Measurements from ENCODE around the gene KRT7.

The KRT7 gene

DNA sequence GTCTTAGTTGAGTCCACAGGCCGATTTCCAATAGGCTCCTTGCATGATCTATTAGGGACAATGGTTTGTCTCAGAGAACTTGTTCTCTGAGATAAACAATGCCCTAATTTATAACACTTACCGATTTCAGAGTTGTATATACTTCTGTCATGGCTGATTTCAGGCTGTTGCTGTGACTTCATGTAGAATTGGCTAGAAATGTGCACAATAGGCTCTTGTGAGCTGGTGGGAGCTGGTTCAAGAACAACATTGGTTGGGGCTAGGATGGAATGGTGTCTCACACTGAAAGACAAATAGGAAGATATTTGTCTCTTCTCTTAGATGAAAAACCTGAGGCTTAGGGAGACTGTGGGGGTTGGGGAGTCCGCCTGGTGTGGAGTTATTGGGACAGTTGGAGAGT lies 34.7 kb downstream of the KRT7 start:
- Histone ChIP-seq H3K27me3 (ENCODE audit: control insufficient read depth in 2 of 2, insufficient read depth in 2 of 2, low read length in 2 of 2) (no peaks in the 10 kb centered on the region), H3K9me3 (ENCODE audit: control insufficient read depth in 2 of 2, low read length in 2 of 2) (no peaks in the 10 kb centered on the region), H3K4me1 (ENCODE audit: control insufficient read depth in 2 of 2, insufficient read depth in 2 of 2, low read length in 2 of 2) (no peaks in the 10 kb centered on the region), H3K4me3 (ENCODE audit: low read length in 2 of 2) (no peak overlapping the region), H3K27ac (ENCODE audit: low read depth in 2 of 2, low read length in 2 of 2) (no peak overlapping the region), H3K9ac (ENCODE audit: low read depth in 1 of 2, low read length in 2 of 2) (no peak overlapping the region), H3K36me3 (ENCODE audit: control insufficient read depth in 2 of 2, insufficient read depth in 2 of 2, low read length in 2 of 2) (no peaks in the 10 kb centered on the region)

DNA sequence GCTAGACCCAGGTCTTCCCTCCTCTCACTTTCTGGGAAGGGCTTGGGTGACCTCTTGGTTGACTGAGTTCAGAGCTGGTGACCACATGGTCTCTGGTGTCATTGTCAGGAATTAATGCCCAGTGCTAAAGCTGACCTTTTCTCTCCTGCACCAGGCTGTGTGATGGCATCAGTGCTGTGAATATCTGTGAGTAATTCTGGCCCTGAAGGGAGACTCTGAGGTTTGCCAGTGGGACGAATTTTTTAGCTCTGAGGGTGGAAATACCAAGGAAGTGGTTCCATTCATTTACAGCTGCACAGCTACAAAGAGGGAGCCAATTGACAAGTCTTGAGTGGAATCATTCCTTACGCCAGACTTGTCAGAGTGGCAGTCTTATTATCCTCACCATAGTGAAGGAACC lies 35.2 kb downstream of the KRT7 start:
- Histone ChIP-seq H3K27ac (ENCODE audit: low read depth in 2 of 2, low read length in 2 of 2) (no peak overlapping the region), H3K9ac (ENCODE audit: low read depth in 1 of 2, low read length in 2 of 2) (no peak overlapping the region), H3K4me3 (ENCODE audit: low read length in 2 of 2) (no peak overlapping the region), H3K9me3 (ENCODE audit: control insufficient read depth in 2 of 2, low read length in 2 of 2) (no peaks in the 10 kb centered on the region), H3K36me3 (ENCODE audit: control insufficient read depth in 2 of 2, insufficient read depth in 2 of 2, low read length in 2 of 2) (no peaks in the 10 kb centered on the region), H3K4me1 (ENCODE audit: control insufficient read depth in 2 of 2, insufficient read depth in 2 of 2, low read length in 2 of 2) (no peaks in the 10 kb centered on the region), H3K27me3 (ENCODE audit: control insufficient read depth in 2 of 2, insufficient read depth in 2 of 2, low read length in 2 of 2) (no peaks in the 10 kb centered on the region)

DNA sequence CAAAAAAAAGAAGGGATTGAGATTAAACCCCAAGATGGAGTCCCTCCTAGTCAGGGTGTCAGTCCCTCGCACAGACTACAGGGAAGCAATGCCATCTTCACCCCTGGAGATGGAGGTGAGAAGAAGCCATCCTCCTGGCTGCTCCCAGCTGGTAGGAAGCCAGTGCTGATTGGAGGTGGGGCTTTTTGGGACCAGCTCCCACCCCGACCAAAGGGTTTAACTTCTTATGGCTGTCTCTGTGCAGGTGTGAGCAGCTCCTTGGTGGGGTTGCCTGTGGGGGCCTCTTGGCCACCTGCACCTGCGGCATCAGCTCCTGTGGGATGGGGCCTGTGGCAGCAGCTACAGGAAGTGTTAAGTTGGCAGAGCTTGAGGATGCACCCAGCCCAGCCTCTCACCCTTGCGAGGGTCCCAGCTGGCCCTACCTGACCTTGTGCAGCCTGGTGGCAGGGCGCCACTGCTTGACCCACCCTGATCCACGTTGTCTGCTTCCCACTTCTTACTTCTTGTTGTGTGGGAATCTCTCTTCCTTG lies 37.6 kb downstream of the KRT7 start:
- no peaks in the 10 kb centered on the region for H3K9me3 ChIP-seq (ENCODE audit: control insufficient read depth in 2 of 2, low read length in 2 of 2)

DNA sequence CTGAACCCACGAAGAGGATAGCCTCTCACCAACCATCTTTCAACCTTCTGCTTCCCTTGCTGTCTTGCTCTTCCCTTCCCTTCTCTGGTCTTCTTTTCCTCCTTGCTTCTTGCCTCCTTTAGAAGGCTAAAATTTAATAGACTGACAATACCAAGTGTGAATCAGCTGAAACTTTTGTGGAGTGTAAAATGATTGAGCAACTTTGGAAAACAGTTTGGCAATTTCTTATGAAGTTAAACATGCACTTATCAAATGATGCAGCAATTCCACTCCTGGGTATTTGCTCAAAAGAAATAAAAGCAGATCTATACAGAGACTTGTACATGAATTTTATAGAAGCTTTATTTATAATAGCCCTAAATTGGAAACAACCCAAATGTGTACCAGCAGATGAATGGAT lies 38.1 kb downstream of the KRT7 start:
- Histone ChIP-seq H3K9ac (ENCODE audit: low read depth in 1 of 2, low read length in 2 of 2) (no peak overlapping the region), H3K9me3 (ENCODE audit: control insufficient read depth in 2 of 2, low read length in 2 of 2) (no peaks in the 10 kb centered on the region), H3K4me1 (ENCODE audit: control insufficient read depth in 2 of 2, insufficient read depth in 2 of 2, low read length in 2 of 2) (no peaks in the 10 kb centered on the region), H3K36me3 (ENCODE audit: control insufficient read depth in 2 of 2, insufficient read depth in 2 of 2, low read length in 2 of 2) (no peaks in the 10 kb centered on the region), H3K27ac (ENCODE audit: low read depth in 2 of 2, low read length in 2 of 2) (no peak overlapping the region), H3K27me3 (ENCODE audit: control insufficient read depth in 2 of 2, insufficient read depth in 2 of 2, low read length in 2 of 2) (peaks cover 0 to 11% of the 10 kb centered on the region in 2 donors), H3K4me3 (ENCODE audit: low read length in 2 of 2) (no peak overlapping the region)

More for the DNA sequence above, 37.6 kb downstream of the KRT7 start:
- Histone ChIP-seq H3K4me1 (ENCODE audit: control insufficient read depth in 2 of 2, insufficient read depth in 2 of 2, low read length in 2 of 2) (no peaks in the 10 kb centered on the region), H3K4me3 (ENCODE audit: low read length in 2 of 2) (no peak overlapping the region), H3K36me3 (ENCODE audit: control insufficient read depth in 2 of 2, insufficient read depth in 2 of 2, low read length in 2 of 2) (no peaks in the 10 kb centered on the region), H3K27ac (ENCODE audit: low read depth in 2 of 2, low read length in 2 of 2) (no peak overlapping the region), H3K27me3 (ENCODE audit: control insufficient read depth in 2 of 2, insufficient read depth in 2 of 2, low read length in 2 of 2) (peaks cover 0 to 7% of the 10 kb centered on the region in 2 donors), H3K9ac (ENCODE audit: low read depth in 1 of 2, low read length in 2 of 2) (no peak overlapping the region)

DNA sequence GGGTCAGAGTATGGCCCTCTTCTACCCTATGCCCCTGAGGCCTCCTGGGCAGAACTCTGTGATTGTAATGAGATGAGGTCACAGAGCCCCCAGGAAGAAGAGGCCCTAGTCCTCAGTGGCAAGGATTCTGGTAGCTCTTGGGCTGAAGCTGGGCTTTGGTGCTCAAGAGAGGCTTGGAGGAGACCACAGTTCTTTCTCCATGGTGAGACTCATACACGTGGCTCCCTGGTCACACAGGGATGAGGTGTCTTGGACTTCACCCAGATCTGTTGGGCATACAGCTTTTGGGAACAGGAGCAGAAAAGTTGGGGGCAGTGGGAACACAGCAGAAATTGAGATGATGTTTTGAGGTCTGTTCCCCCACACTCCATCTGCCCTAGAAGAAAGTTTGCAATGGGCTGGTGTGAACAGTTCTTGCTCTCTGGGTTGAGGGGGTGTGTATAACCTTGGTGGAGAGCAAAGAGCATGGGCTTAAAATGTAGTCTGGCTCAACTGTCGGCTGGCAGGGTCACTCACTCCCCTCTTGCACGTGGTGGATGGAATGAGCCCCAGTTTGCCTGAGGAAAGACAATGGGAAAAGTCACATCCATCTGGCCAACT lies 41.6 kb downstream of the KRT7 start, which contains the start of gene KRT86:
TSS of gene KRT86 (plus strand) at position 125 of the 600 bp plus-strand sequence. CDS start 27,272 bp downstream, outside the sequence.
- Histone ChIP-seq H3K4me3 (ENCODE audit: low read length in 2 of 2) (no peak within 1 kb of the TSS), H3K9me3 (ENCODE audit: control insufficient read depth in 2 of 2, low read length in 2 of 2) (no peaks in the 10 kb centered on the region), H3K27ac (ENCODE audit: low read depth in 2 of 2, low read length in 2 of 2) (no peak within 1 kb of the TSS), H3K27me3 (ENCODE audit: control insufficient read depth in 2 of 2, insufficient read depth in 2 of 2, low read length in 2 of 2) (peaks cover 8 to 15% of the 10 kb centered on the region in 2 donors), H3K4me1 (ENCODE audit: control insufficient read depth in 2 of 2, insufficient read depth in 2 of 2, low read length in 2 of 2) (peaks cover 2 to 5% of the 10 kb centered on the region in 2 donors), H3K36me3 (ENCODE audit: control insufficient read depth in 2 of 2, insufficient read depth in 2 of 2, low read length in 2 of 2) (no peaks in the 10 kb centered on the region), H3K9ac (ENCODE audit: low read depth in 1 of 2, low read length in 2 of 2) (no peak within 1 kb of the TSS)

DNA sequence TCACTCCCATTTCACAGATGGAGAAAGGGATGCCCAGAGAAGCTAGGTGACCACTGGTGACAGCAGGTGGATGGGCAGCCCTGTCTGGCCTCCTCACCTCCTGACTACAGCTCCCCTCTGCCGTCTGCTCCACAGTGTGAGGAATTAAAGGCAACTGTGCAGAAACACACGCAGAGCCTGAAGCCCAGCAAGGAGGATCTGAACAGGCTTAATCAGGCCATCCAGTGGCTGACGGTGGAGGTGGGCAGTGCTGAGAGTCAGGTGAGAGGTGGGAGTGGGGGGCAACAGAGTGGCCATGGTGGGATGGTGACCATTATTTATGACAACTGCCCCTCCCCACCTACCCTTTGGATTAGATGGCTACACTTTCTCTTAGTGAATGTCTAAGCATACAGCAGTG lies 42.6 kb downstream of the KRT7 start:
- no peaks in the 10 kb centered on the region for H3K9me3 ChIP-seq (ENCODE audit: control insufficient read depth in 2 of 2, low read length in 2 of 2)
- H3K27me3 ChIP-seq (ENCODE audit: control insufficient read depth in 2 of 2, insufficient read depth in 2 of 2, low read length in 2 of 2) = peaks cover 8 to 15% of the 10 kb centered on the region in 2 donors
- no peaks in the 10 kb centered on the region for H3K36me3 ChIP-seq (ENCODE audit: control insufficient read depth in 2 of 2, insufficient read depth in 2 of 2, low read length in 2 of 2)
- H3K9ac ChIP-seq (ENCODE audit: low read depth in 1 of 2, low read length in 2 of 2) = no peak overlapping the region
- H3K27ac ChIP-seq (ENCODE audit: low read depth in 2 of 2, low read length in 2 of 2) = no peak overlapping the region
- peaks cover 2 to 5% of the 10 kb centered on the region in 2 donors for H3K4me1 ChIP-seq (ENCODE audit: control insufficient read depth in 2 of 2, insufficient read depth in 2 of 2, low read length in 2 of 2)
- no peak overlapping the region for H3K4me3 ChIP-seq (ENCODE audit: low read length in 2 of 2)

DNA sequence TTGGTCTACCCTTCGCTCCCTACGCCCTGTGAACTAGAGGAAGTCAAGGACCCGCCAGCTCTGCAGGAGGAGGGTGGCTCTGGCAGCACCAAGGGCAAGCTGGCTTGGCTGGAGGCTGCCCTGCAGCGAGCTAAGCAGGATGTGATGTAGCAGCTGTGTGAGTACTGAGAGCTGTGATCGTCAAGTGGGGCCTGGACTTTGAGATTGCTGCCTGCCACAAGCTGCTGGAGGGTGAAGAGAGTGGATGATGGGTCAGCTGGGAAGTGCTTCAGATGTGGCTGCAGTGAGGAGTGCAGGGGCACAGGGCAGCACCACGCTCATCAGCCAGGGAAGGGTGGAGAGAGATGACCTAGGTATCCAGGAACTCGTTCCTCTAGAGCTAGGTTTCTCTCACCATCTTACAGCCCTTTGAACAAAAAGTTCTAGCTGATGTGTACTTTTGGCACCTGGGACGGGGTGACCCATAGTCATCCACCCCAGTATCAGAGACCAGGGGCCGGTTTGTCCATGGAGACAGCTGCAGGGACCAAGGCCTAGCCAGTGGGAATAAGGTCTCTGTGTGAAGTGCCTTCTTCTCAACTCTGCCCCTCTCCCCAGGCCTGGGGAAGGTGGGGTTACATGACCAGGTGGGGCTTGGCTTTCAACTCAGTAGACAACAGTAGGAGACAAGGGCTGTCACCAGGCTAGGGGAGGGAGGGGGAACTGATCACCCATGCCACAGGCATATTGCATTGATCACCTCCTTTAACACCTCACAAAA lies 44.6 kb downstream of the KRT7 start:
- no peak overlapping the region for H3K27ac ChIP-seq (ENCODE audit: low read depth in 2 of 2, low read length in 2 of 2)
- H3K9ac ChIP-seq (ENCODE audit: low read depth in 1 of 2, low read length in 2 of 2) = no peak overlapping the region
- H3K4me3 ChIP-seq (ENCODE audit: low read length in 2 of 2) = no peak overlapping the region
- H3K27me3 ChIP-seq (ENCODE audit: control insufficient read depth in 2 of 2, insufficient read depth in 2 of 2, low read length in 2 of 2) = peaks cover 8 to 16% of the 10 kb centered on the region in 2 donors
- no peaks in the 10 kb centered on the region for H3K9me3 ChIP-seq (ENCODE audit: control insufficient read depth in 2 of 2, low read length in 2 of 2)
- peaks cover 2 to 8% of the 10 kb centered on the region in 2 donors for H3K4me1 ChIP-seq (ENCODE audit: control insufficient read depth in 2 of 2, insufficient read depth in 2 of 2, low read length in 2 of 2)
- H3K36me3 ChIP-seq (ENCODE audit: control insufficient read depth in 2 of 2, insufficient read depth in 2 of 2, low read length in 2 of 2) = no peaks in the 10 kb centered on the region

DNA sequence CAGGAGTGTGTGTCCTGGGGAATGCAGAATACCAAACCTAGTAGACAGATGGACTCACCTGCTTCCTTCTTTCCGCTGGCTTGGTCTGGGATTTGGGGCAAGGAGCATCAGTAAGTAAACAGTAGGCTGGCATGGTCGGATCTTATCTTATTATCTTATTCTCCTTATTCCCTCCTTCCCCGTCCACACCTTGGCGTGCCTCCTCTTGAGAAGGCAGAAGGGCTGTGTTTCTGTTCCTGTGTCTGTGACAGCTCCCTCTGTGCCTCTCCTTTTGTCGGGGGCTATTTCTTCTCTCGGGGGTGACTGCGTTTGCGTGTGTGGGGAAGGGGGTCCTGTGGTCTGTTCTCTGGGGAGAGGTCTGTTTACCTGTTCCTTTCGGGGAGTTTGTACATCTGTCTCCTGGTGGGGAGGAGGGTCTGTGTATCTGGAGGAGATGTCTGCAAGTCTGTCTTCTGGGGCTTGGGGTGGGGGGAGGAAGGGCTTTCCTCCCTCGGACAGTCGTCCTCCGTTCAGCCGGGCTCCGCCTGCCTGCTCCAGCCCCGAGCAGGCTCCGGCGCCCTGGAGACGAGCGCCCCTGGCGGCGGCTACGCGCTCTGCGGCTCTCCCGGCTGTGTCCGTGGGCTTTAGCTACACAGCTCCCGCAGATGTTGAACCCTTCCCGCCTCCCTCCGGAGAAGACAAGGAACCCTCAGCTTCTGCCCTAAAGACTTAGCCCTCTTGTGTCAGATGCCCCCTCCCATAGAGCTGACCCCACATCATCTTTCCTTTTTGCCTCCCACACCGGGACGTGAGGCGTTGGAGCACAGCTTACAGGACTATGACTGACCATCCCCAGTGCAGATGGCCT lies 45.8 kb downstream of the KRT7 start:
- Histone ChIP-seq H3K9me3 (ENCODE audit: control insufficient read depth in 2 of 2, low read length in 2 of 2) (no peaks in the 10 kb centered on the region), H3K27me3 (ENCODE audit: control insufficient read depth in 2 of 2, insufficient read depth in 2 of 2, low read length in 2 of 2) (peaks cover 8 to 17% of the 10 kb centered on the region in 2 donors), H3K9ac (ENCODE audit: low read depth in 1 of 2, low read length in 2 of 2) (peak overlapping the region in 1 of 2 donors; percentile 42), H3K27ac (ENCODE audit: low read depth in 2 of 2, low read length in 2 of 2) (no peak overlapping the region), H3K36me3 (ENCODE audit: control insufficient read depth in 2 of 2, insufficient read depth in 2 of 2, low read length in 2 of 2) (no peaks in the 10 kb centered on the region), H3K4me3 (ENCODE audit: low read length in 2 of 2) (no peak overlapping the region), H3K4me1 (ENCODE audit: control insufficient read depth in 2 of 2, insufficient read depth in 2 of 2, low read length in 2 of 2) (peaks cover 2 to 8% of the 10 kb centered on the region in 2 donors)

DNA sequence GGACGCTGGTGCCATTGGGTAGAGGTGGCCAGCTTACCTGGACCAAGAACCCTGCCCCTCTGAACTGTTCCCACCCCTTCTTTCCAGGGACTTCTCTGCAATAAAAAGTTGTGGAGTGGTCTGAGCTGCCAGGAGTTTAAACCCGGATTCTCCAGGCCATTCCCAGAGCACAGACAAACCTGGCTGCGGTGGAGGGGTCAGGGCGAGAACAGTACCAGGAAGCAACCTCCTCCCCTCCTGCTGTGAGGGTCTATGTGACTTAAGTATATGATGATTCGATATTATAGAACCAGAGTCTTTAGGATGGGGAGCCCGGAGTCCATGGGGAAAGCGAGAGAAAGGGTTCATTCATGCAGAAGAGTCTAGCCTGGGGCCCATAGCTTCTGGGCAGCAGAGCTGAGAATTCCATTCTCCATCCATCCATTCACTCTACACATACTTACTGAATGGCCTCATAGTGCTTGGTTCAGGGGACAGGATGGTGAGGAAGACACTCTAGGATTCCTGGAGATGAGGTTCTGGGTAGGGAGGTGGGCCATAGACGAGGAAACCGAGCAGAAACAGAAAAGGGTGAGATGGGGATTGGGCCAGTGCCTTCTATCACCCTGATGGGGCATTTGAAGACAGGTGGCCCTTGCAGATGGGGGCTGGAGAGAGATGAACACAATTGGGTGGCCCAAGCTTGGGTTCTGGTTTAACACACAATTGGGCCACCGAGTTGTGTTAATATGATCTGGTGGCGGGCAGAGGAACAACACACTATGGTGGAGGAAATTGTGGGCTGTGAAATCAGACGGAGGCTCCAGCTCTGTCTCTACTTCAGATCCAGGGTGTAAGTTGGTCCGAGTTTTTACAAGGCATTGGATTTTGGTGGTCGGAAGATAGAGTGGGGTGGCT lies 46.6 kb downstream of the KRT7 start:
- H3K36me3 ChIP-seq (ENCODE audit: control insufficient read depth in 2 of 2, insufficient read depth in 2 of 2, low read length in 2 of 2) = no peaks in the 10 kb centered on the region
- no peak overlapping the region for H3K27ac ChIP-seq (ENCODE audit: low read depth in 2 of 2, low read length in 2 of 2)
- H3K4me3 ChIP-seq (ENCODE audit: low read length in 2 of 2) = no peak overlapping the region
- H3K9me3 ChIP-seq (ENCODE audit: control insufficient read depth in 2 of 2, low read length in 2 of 2) = no peaks in the 10 kb centered on the region
- peaks cover 2 to 8% of the 10 kb centered on the region in 2 donors for H3K4me1 ChIP-seq (ENCODE audit: control insufficient read depth in 2 of 2, insufficient read depth in 2 of 2, low read length in 2 of 2)
- no peak overlapping the region for H3K9ac ChIP-seq (ENCODE audit: low read depth in 1 of 2, low read length in 2 of 2)
- peaks cover 8 to 16% of the 10 kb centered on the region in 2 donors for H3K27me3 ChIP-seq (ENCODE audit: control insufficient read depth in 2 of 2, insufficient read depth in 2 of 2, low read length in 2 of 2)
